ENCODE measurements around the gene HIPK2.

Gene HIPK2

DNA sequence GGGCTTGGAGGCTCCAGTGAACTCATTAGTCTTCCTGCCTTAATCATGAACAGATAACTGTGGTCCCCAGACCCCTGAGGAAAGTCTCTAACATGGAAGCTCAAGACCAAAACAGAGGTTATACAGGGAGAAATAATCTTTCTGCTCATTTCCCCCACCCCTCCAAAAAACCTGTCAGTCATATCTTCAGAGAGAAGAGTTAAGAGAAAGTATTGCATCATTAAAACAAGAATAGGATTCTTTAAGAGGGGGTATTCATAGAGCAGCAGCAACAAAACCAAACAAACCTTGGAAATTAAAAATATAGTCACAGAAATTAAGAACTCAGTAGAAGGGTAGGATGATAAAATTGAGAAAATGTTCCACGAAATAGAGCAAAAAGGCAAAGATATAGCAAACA lies 246.7 kb downstream of the HIPK2 start:
- no peak for DNase-seq

DNA sequence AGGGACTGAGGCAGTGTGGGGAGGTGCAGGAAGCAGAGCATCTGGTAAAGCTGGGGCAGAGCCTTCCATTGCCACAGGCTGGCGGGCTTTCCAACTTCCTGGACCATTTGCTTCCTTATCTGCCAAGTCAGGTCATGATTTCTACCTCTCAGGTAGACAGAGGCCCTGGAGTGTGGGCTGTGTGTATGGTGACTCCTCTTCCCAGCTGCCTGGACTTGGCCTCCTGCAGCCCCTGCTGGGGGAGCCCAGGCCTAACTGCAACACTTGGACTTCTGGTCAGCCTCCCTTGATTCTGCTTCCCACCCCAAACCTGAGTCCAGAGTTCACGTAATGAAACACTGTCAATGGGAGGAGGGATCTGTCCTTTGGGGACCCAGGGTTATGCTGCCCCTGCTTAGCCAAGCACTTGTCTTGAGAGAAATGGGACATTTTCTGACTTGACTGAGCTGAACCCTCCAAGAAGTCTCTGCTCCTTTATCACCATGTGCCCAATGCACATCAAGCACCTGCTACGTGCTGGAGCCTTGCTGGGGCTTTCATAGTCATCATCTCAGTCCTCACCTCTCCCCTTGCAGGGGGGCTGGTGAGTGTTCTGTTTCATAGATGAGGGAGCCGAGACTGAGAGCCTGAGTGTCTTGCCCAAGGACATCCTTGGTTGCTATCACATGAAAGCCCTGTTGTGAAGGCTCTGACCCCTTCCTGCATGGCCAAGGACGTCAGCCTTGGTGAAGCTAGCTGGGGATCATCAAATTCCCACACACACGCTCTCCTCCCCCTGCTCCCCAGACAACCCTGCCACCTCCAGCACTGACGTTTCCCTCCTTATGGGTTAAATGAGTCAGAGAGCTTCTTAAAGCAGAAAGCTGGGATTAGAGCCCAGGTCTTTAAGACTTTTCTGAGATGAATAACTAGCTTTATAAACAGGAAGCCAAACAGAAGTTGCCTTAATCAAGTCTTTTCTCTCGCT lies 250.9 kb downstream of the HIPK2 start:
- DNase-seq = peak; percentile 64

DNA sequence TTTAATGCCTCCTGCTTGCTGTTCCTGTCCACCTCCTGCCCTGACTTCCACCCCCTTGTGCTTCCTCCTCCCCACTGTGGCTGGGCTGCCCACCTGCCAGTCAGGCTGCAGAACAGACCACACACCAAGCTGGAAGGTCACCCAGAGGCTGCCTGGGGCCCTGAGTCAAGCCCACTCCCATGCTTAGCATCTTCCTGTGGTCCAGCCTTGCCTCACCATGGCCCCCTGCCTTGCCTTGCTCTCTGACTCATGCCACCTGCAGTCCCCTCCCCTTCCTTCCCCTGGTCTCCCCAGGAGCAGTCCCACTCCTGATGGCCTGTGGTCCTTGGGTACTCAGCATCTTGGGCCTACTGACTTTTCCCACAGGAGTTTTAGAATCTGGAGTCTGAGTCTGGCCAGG lies 252.0 kb downstream of the HIPK2 start:
- DNase-seq = no peak

- no peak for DNase-seq
Measured at GRCh38 chr7:139525239-139525638, 252.6 kb downstream of the HIPK2 start.

DNA sequence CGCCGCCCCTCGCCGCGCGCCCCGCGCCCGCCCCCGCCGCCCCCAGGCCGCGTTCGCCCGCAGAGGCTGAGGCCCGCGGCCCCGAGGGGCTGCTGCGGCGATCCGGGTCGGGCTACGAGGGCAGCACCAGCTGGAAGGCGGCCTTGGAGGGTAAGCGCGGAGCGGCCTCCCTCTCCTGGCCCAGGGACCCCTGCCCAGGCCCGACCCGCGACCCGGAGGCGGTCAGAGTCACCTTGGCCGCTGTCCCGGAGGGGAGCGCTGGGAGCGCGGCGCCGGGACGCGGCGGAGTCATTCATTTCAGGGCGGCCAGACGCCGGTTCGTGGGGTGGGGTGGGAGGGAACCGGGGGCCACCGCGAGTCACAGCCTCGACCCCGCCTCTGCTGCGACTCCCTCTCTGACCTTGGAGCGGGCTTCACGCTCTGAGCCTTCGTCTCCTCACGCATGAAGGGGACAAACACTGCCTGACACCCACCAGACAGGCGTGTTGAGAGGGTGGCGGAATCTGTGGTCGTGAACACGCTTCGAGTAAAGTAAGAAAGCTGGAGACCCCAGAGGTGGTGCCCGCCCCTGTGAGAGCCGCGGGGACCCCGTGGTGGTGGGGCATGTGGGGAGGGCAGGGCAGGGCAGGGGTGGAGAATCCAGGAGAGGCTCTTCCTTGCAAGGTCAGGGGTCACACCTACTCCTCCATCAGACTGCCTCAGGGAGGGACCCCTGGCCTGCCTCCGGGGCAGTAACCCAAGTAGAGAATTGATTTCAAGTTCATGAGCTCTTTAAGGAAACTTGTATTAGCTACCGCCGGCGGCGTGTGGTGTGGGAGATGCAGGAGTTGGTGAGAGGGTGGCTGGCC lies 253.6 kb downstream of the HIPK2 start:
- no peak for DNase-seq

DNA sequence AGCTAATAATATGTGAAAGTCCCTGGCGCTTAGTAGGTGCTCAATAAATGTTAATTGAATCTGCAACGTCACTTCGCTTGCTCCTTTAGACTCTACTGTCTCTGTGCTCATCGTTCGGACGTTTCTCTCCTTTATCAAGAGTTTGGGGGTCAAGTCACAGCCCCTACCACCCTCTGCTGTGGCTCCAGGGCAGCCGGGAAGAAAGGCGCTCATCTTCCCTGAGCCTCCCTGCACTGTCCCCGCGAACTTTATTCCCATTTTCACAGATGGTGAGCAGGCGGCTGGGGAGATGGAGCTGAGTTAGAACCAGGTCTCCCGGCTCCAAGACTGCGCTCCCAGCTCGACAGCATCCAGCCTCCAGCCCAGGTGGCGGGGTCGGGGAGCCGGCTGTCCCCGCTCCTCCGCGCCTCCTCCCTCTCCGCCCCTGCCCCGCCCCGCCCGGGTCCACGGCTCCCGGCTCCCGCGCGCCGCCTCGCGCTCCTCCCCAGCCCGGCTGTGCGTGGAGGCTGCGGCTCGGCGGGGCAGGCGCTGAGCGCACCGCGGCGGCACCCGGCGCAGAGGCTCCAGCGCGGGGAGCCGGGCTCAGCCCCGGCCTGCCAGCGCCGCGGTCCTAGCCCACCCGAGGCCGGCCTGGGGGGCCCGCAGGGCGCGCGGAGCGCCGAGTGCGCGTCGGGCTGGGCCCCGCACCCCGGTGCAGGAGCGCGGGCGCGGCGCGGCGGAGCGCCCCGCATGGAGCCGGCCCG lies 254.4 kb downstream of the HIPK2 start, which contains the start of gene CLEC2L:
Gene CLEC2L (plus strand): TSS at position 487 of the 743 bp plus-strand sequence. CDS start 243 bp downstream, at position 730.
- DNase-seq = no peak

- no peak for DNase-seq
Measured at GRCh38 chr7:139522830-139523198, 255.0 kb downstream of the HIPK2 start.

DNA sequence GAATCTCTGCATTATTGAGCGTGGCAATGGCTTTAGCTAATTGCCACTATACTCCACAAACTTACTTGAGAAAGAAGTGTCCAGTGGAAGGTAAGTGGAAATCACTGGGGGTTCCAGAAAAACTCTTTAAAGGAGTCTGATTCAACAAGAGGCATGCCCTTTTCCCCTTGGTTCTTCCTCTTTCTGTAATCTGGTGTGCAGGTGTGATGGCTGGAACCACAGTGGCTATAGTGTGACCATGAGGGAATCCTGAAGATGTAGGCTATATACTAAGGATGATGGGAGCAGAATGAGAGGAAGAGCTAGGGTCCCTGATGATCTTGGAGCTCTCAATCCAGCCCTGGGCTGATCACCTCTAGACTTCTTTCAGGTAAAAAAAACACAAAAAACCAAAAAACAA lies 256.4 kb downstream of the HIPK2 start:
- no peak for DNase-seq

DNA sequence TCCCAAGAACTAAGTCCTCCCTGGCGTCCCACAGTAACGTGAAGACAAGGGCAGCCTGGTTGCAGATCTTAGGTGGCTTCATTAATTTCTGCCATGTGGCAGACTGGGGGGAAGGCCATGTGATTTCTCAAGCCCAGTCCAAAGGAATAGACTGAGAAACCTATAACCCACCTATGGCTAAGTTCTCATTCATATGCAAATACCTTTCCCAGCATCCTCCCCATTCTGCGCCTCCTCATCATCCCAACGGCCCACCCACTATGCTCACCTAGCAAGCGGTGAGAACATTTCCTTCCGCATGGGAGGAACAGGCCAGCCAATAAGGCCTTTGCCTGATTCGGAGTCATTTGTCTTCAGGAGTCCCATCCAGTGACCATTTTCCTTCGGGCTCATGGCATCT lies 262.5 kb downstream of the HIPK2 start:
- DNase-seq = no peak

All from fibroblast of skin of scalp (primary cell).